Inferior parietal cortex (tissue), 1 donor: ENCODE results near the gene AHCYL1.

Source experiments
- DNase-seq: peaks from one replicate; pipeline ENCODE4 v3.0.0-alpha.2; 2016; ENCODE audit errors: extremely low spot score

The AHCYL1 gene

GRCh38 chr1:110062612-110063011, 78.0 kb downstream of the AHCYL1 start:
- DNase-seq, result no peak

GRCh38 chr1:110063781-110064180, 79.2 kb downstream of the AHCYL1 start:
- DNase-seq, result no peak

GRCh38 chr1:110064576-110065337, 80.2 kb downstream of the AHCYL1 start:
- DNase-seq, result no peak

GRCh38 chr1:110065841-110066240, 81.3 kb downstream of the AHCYL1 start:
- no peak for DNase-seq

GRCh38 chr1:110067479-110067892, 82.9 kb downstream of the AHCYL1 start:
- DNase-seq, result no peak

GRCh38 chr1:110067893-110068645, 83.5 kb downstream of the AHCYL1 start:
- DNase-seq, result no peak

- DNase-seq, result no peak
Measured at GRCh38 chr1:110068646-110069403, 84.3 kb downstream of the AHCYL1 start.

GRCh38 chr1:110069404-110070281, 85.1 kb downstream of the AHCYL1 start:
- DNase-seq, result no peak

GRCh38 chr1:110070282-110070669, 85.7 kb downstream of the AHCYL1 start:
- DNase-seq, result no peak

- no peak for DNase-seq
Measured at GRCh38 chr1:110070671-110071242, 86.2 kb downstream of the AHCYL1 start, which contains the start of gene ALX3. Gene ALX3, minus strand, starts transcription at chr1:110070672. Its CDS starts 60 bp downstream, at chr1:110070612.
